Measurements from ENCODE around the gene CCDC40. TPM values are rescaled to one million over a fixed set of nuclear protein-coding genes. Genes with fewer than 3 reads are reported as not detected.

CCDC40 gene
- total RNA-seq, 1 experiment from 2014 or later = 14.2 TPM

DNA sequence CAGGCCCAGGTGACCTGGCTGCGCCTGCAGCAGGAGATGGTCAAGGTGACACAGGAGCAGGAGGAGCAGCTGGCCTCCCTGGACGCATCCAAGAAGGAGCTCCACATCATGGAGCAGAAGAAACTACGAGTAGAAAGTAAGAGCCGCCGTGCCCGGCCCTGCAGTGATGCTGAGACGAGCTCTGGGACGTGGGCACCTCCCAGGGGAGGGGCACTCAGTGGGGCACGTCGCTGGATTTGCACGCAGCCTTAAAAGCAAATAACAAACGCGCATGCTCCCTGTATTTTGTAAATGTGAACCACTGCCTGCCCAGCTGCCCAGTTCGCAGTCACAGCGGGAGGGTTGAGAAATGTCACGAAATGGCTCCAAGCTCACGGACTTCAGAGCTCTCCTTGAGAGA, 49.6 kb downstream of the CCDC40 start:
- no peak overlapping the region for H2AFZ ChIP-seq

DNA sequence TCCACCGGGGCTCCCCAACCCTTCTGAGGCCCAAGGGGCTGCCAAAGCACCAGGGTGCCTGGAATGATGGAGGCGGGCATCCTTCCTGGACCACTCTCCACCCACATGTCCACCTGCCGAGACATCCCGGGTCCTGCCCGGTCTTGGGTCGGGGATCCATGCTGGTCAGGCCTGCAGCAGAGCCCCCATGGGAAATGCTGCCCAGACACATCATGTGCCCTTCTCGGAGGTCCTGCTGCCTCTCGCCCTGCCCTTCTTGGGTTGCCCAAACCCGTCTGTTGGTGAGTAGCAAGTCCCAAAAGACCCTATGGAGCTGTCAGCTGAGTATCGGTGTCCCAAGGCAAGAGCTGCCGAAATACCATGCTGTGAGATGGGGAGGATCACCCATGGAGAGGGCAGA, 50.2 kb downstream of the CCDC40 start:
- Histone ChIP-seq H3K27me3 (ENCODE audit: insufficient read depth, low read depth) (peaks cover 17% of the 10 kb centered on the region; the same call in 1 of the 2 replicates), H2AFZ (no peak overlapping the region), H3K9me2 (ENCODE audit: insufficient read depth) (no peaks in the 10 kb centered on the region), H3K36me3 (ENCODE audit: low read depth) (no peaks in the 10 kb centered on the region), H3K4me1 (replicated peaks; ENCODE audit: insufficient read depth) (no peaks in the 10 kb centered on the region), H3F3A (ENCODE audit: insufficient read depth, low read depth) (no peaks in the 10 kb centered on the region), H3K27ac (no peak overlapping the region), H3K4me3 (no peak overlapping the region), H3K79me2 (ENCODE audit: low read depth) (no peaks in the 10 kb centered on the region), H4K20me1 (ENCODE audit: insufficient read depth) (no peaks in the 10 kb centered on the region), H3K9me3 (ENCODE audit: insufficient read depth, low read depth) (no peaks in the 10 kb centered on the region), H3K4me2 (no peak overlapping the region)
- no TSS peak for BruUV-seq (replicated peaks)
- ChIA-PET CTCF (no interaction called here), POLR2A (ENCODE audit: unreplicated experiment) (interaction anchor here (0.6 kb wide), 1 partner anchor 428 kb away, joined by 4 read pairs; no protein-coding TSS in a partner anchor)
- intact Hi-C loops (cut with micrococcal nuclease; ENCODE audit: unreplicated experiment) = no loop called here
- no peak for DNase-seq
- no peak for TF ChIP-seq EZH2 (IDR thresholded peaks at IDR 0.05; ENCODE audit: low read depth)
- TF ChIP-seq, protein P1, sequence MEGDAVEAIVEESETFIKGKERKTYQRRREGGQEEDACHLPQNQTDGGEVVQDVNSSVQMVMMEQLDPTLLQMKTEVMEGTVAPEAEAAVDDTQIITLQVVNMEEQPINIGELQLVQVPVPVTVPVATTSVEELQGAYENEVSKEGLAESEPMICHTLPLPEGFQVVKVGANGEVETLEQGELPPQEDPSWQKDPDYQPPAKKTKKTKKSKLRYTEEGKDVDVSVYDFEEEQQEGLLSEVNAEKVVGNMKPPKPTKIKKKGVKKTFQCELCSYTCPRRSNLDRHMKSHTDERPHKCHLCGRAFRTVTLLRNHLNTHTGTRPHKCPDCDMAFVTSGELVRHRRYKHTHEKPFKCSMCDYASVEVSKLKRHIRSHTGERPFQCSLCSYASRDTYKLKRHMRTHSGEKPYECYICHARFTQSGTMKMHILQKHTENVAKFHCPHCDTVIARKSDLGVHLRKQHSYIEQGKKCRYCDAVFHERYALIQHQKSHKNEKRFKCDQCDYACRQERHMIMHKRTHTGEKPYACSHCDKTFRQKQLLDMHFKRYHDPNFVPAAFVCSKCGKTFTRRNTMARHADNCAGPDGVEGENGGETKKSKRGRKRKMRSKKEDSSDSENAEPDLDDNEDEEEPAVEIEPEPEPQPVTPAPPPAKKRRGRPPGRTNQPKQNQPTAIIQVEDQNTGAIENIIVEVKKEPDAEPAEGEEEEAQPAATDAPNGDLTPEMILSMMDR (conservative IDR thresholded peaks at IDR 0.05) = no peak

More for the DNA sequence above, 49.6 kb downstream of the CCDC40 start:
- no peaks in the 10 kb centered on the region for H3K79me2 ChIP-seq (ENCODE audit: low read depth)
- CTCF ChIA-PET = no interaction called here
- no peaks in the 10 kb centered on the region for H3K9me2 ChIP-seq (ENCODE audit: insufficient read depth)
- DNase-seq = no peak
- no peak overlapping the region for H3K4me2 ChIP-seq
- intact Hi-C loops (cut with micrococcal nuclease; ENCODE audit: unreplicated experiment) = no loop called here
- H3K4me1 ChIP-seq (replicated peaks; ENCODE audit: insufficient read depth) = no peaks in the 10 kb centered on the region
- H3K27me3 ChIP-seq (ENCODE audit: insufficient read depth, low read depth) = peaks cover 17% of the 10 kb centered on the region; the same call in 1 of the 2 replicates
- TF ChIP-seq EZH2 (IDR thresholded peaks at IDR 0.05; ENCODE audit: low read depth) = no peak
- TF ChIP-seq, protein P1 (conservative IDR thresholded peaks at IDR 0.05) = no peak
- no peaks in the 10 kb centered on the region for H3K36me3 ChIP-seq (ENCODE audit: low read depth)
- H3K4me3 ChIP-seq = no peak overlapping the region
- no peaks in the 10 kb centered on the region for H4K20me1 ChIP-seq (ENCODE audit: insufficient read depth)
- no peaks in the 10 kb centered on the region for H3F3A ChIP-seq (ENCODE audit: insufficient read depth, low read depth)
- POLR2A ChIA-PET (ENCODE audit: unreplicated experiment) = no interaction called here
- no peaks in the 10 kb centered on the region for H3K9me3 ChIP-seq (ENCODE audit: insufficient read depth, low read depth)
- H3K27ac ChIP-seq = no peak overlapping the region
- BruUV-seq (replicated peaks) = no TSS peak

DNA sequence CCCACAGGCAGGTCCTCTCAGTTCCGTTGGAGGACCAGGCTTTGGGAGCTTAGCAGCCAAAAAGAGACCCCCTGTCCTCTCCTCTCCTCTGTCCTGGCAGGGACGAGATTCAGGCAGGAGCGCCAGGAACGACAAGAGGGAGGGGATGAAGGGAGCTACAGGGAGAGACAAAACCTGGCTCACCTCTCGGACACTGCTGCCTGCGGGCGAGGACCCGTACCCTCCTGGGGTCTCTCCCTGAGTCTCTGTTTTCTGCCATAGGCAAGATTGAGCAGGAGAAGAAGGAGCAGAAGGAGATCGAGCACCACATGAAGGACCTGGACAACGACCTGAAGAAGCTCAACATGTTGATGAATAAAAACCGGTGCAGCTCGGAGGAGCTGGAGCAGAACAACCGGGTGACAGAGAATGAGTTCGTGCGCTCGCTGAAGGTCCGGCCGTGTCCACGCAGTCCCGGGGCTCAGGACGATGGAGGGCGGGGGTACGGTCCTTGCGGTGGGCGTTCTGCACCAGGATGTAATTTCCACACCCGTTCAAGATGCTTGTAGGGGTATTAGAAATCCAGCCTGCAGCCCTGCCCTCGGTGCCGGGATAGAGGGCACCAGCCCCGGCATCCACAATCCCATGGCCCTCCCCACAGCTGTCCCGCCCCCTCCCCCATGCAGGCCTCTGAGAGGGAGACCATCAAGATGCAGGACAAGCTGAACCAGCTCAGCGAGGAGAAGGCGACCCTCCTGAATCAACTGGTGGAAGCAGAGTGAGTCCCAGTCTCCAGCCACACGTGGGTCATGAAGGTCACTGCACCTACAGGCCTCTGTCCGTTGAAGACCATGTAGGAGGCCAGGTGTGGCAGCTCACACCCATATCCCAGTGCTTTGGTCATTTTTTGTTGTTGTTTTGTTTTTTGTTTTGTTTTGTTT, 51.2 kb downstream of the CCDC40 start:
- POLR2A ChIA-PET (ENCODE audit: unreplicated experiment) = interaction anchor here (0.6 to 0.7 kb wide), 2 partner anchors 427 to 950 kb away, joined by 4 to 9 read pairs; no protein-coding TSS in a partner anchor
- CTCF ChIA-PET = no interaction called here
- no peak overlapping the region for H3K4me3 ChIP-seq

More for the DNA sequence above, 51.2 kb downstream of the CCDC40 start:
- H3K9me2 ChIP-seq (ENCODE audit: insufficient read depth) = no peaks in the 10 kb centered on the region
- DNase-seq = no peak
- no peaks in the 10 kb centered on the region for H3K79me2 ChIP-seq (ENCODE audit: low read depth)
- no peaks in the 10 kb centered on the region for H3K36me3 ChIP-seq (ENCODE audit: low read depth)
- H3K4me1 ChIP-seq (replicated peaks; ENCODE audit: insufficient read depth) = no peaks in the 10 kb centered on the region
- H3K9me3 ChIP-seq (ENCODE audit: insufficient read depth, low read depth) = no peaks in the 10 kb centered on the region
- H3F3A ChIP-seq (ENCODE audit: insufficient read depth, low read depth) = no peaks in the 10 kb centered on the region
- no peak overlapping the region for H3K4me2 ChIP-seq
- H4K20me1 ChIP-seq (ENCODE audit: insufficient read depth) = no peaks in the 10 kb centered on the region
- no peak overlapping the region for H2AFZ ChIP-seq
- no peak overlapping the region for H3K27ac ChIP-seq
- intact Hi-C loops (cut with micrococcal nuclease; ENCODE audit: unreplicated experiment) = no loop called here
- TF ChIP-seq, protein P1 (conservative IDR thresholded peaks at IDR 0.05) = no peak
- no peak for TF ChIP-seq EZH2 (IDR thresholded peaks at IDR 0.05; ENCODE audit: low read depth)
- BruUV-seq (replicated peaks) = no TSS peak
- peaks cover 17% of the 10 kb centered on the region; the same call in 1 of the 2 replicates for H3K27me3 ChIP-seq (ENCODE audit: insufficient read depth, low read depth)
